Pancreas (tissue), 10 donors: Measurements from ENCODE around the gene TMEM187. TPM values are rescaled to one million over a fixed set of nuclear protein-coding genes. Genes with fewer than 3 reads are reported as not detected.

Source experiments
- ATAC-seq, 4 donors: fragments of 200-7000 bp; cut with Tn5 transposase; one replicate each; pipeline versions ENCODE4 v1.8.0 to v1.9.1; 2020; ENCODE audit warnings: mild to moderate bottlenecking in 4 of 4, moderate library complexity in 4 of 4
- DNase-seq, 6 donors: peaks; one replicate each; pipeline ENCODE4 v3.0.0-alpha.2; 2020
- FAIRE-seq: peaks from 2 replicates; lab custom pipeline; 2012; peaks lifted over from hg19 to GRCh38; lab: Jason Lieb, UNC
- H3K27ac ChIP-seq, 4 donors: fragments of 200-600 bp; sonication (generic); 1 replicate in 3 of 4; 2 replicates in 1 of 4; pipeline versions ENCODE4 v1.5.0 to v1.8.0; 2020
- H3K27me3 ChIP-seq, 4 donors: fragments of 200-600 bp; one replicate each; pipeline ENCODE4 v1.8.0; 2021
- H3K36me3 ChIP-seq, 3 donors: fragments of 200-600 bp; sonication (generic) in 1 of 3; one replicate each; pipeline versions ENCODE4 v1.5.0 to v1.8.0; 2020 to 2021
- H3K4me1 ChIP-seq, 3 donors: fragments of 200-600 bp; one replicate each; pipeline ENCODE4 v1.8.0; 2021
- H3K4me3 ChIP-seq, 4 donors: fragments of 200-600 bp; sonication (generic) in 2 of 4; one replicate each; pipeline versions ENCODE4 v1.5.0 to v1.8.0; 2020 to 2021
- H3K9me3 ChIP-seq, 4 donors: fragments of 200-600 bp; one replicate each; pipeline ENCODE4 v1.8.0; 2021
- WGBS, 2 donors: extraction: QIAGEN DNeasy Blood & Tissue Kit; methylation state at CpG; one replicate each; pipeline ENCODE4 v1.1.7; 2013; 5-methylcytosine and 5-hydroxymethylcytosine counted together
- intact Hi-C, 3 donors: fragments of 100-400 bp; cut with DNase I; formaldehyde crosslinking; loops; one replicate each; pipeline versions ENCODE4 v1.11.1 to v1.14.2; 2022
- polyA plus RNA-seq, 2 donors: library from polyadenylated mRNA; stranded (reverse); fragments of 200-250 nt; gene quantifications; one replicate each; pipeline ENCODE4 v1.2.3, GENCODE V29; 2013
- total RNA-seq, 6 donors: library from RNA; stranded (reverse); fragmentation: NEBNext Ultra II Directional in 4 of 6; extraction: Animal tissue kit (Norgen Biotek cat#: 25700) in 4 of 6; gene quantifications; one replicate each; pipeline versions ENCODE4 v1.2.1 to v1.2.4, GENCODE V29; 2021 to 2023
- TF ChIP-seq, protein P1 (sequence below), 4 donors: fragments of 200-600 bp; sonication (generic) in 3 of 4; IDR thresholded peaks; one replicate each; pipeline versions ENCODE4 v1.5.0 to v1.8.0; 2021; ENCODE audit warnings: antibody characterized with exemption in 4 of 4
- donor health status: healthy with polysubstance abuse.
- donor health status: DM: no; HTN: no; CAD: no; lungs with moderate emphysema.
- donor health status: DM: no; HTN: no; CAD: no.
- donor health status: control.
- donor health status: control.
- donor health status: Bipolar disorder and iron deficiency.
- donor health status: DM: yes; HTN: yes; CAD: no.
- donor health status: DM: no; HTN: no; CAD: no.
- donor health status: DM: no; HTN: no; CAD: no.
- donor health status: DM: yes; HTN: yes; CAD: no.

The TMEM187 gene
- total and polyA plus RNA-seq, 8 donors = 5.2 to 12.4 (median 8.3) TPM

DNA sequence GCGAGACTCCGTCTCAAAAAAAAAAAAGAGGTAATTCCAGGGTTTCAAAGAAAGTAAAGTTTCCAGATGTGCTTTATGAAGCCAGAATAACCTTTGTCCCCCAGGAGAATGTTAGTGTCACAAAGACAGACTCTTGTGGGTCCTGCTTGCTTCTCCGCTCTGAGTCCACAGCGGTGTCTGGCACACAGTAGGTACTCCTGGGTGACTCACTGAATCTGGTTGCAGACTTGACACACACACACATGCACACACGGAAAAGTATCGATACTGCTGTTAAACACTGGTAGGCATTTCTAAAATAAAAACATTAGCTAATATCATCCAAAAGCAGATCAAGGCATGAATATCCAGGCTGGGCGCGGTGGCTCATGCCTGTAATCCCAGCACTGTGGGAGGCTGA is 22.9 kb downstream of the TMEM187 start:
- DNase-seq (no peak), FAIRE-seq (no peak), ATAC-seq (no peak)
- intact Hi-C loops = no loop called here
- Histone ChIP-seq H3K27me3 (peaks cover 0 to 20% (median 0%) of the 10 kb centered on the region in 4 donors), H3K4me3 (no peak overlapping the region), H3K9me3 (no peaks in the 10 kb centered on the region), H3K36me3 (no peaks in the 10 kb centered on the region), H3K4me1 (no peaks in the 10 kb centered on the region), H3K27ac (no peak overlapping the region)
- 97 to 98% methylated on average over 8 of the region's 8 CpGs for WGBS, 2 donors
- TF ChIP-seq, protein P1, sequence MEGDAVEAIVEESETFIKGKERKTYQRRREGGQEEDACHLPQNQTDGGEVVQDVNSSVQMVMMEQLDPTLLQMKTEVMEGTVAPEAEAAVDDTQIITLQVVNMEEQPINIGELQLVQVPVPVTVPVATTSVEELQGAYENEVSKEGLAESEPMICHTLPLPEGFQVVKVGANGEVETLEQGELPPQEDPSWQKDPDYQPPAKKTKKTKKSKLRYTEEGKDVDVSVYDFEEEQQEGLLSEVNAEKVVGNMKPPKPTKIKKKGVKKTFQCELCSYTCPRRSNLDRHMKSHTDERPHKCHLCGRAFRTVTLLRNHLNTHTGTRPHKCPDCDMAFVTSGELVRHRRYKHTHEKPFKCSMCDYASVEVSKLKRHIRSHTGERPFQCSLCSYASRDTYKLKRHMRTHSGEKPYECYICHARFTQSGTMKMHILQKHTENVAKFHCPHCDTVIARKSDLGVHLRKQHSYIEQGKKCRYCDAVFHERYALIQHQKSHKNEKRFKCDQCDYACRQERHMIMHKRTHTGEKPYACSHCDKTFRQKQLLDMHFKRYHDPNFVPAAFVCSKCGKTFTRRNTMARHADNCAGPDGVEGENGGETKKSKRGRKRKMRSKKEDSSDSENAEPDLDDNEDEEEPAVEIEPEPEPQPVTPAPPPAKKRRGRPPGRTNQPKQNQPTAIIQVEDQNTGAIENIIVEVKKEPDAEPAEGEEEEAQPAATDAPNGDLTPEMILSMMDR (IDR thresholded peaks at IDR 0.05) = no peak

DNA sequence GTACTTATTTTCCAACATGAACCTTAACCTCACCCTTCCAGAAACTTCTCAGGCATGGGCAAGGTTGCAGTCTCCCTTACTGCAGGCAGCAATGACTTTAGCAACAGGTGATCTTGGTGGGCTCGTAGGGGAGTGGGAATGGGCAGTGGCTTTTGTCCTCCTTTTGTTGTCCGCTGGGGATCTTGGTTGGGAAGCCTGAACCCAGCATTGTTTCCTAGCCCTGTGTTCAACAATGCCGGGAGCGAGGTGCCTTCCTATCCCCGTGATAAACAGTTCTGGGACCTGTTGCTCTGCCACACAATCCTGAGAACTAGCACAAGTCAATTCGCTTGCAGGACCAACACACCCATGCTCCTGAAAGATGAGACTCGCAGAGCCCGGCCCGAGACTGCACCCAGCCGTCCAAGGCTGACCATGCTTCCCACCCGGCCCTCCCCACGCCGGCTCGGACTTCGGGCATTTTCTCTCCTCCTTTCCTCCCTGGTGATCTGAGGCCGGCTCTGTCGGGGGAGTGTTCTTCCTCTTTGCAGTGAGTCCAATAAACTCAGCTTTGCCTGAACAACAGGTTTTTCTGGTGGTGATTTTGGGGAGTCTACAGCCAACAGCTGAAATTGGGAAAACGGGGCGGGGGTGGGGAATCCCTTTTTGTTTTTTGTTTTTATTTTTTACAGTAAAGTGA is 26.9 kb downstream of the TMEM187 start:
- no peak overlapping the region for H3K27ac ChIP-seq
- peaks cover 0 to 14% (median 0%) of the 10 kb centered on the region in 4 donors for H3K27me3 ChIP-seq
- intact Hi-C loops = no loop called here
- WGBS, 2 donors = 52 to 70% methylated on average over 19 of the region's 19 CpGs
- DNase-seq = no peak
- TF ChIP-seq, protein P1 (IDR thresholded peaks at IDR 0.05) = no peak
- FAIRE-seq = no peak
- H3K4me3 ChIP-seq = no peak overlapping the region
- no peaks in the 10 kb centered on the region for H3K36me3 ChIP-seq
- no peaks in the 10 kb centered on the region for H3K4me1 ChIP-seq
- peak in 1 of 4 donors; percentile 24 for ATAC-seq
- H3K9me3 ChIP-seq = no peaks in the 10 kb centered on the region

DNA sequence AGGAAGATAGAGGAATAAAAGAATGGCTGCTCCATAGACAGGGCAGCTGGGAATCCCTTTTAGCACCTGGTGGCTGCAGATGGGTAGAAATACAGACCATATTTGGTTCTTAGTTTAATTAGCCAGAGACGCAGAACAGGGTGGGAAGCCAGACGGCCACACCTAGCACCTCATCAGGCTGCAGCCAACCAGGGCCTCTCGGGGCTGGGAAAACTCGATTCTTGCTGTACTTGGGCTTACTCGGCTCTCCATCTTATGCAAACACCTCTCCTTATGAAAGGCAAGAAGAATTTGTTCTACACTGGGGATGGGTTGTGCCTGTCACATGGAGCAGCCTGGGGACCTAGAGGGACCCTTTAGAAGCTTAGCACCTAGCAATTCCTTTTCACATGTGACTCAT is 27.5 kb downstream of the TMEM187 start:
- H3K4me3 ChIP-seq = no peak overlapping the region
- FAIRE-seq (no peak), ATAC-seq (peak in 1 of 4 donors; percentile 12), DNase-seq (no peak)
- H3K27ac ChIP-seq = no peak overlapping the region
- intact Hi-C loops = no loop called here
- H3K4me1 ChIP-seq = no peaks in the 10 kb centered on the region
- no peaks in the 10 kb centered on the region for H3K36me3 ChIP-seq
- no peaks in the 10 kb centered on the region for H3K9me3 ChIP-seq
- H3K27me3 ChIP-seq = peaks cover 0 to 14% (median 0%) of the 10 kb centered on the region in 4 donors
- WGBS, 2 donors = 66 to 69% methylated on average over 5 of the region's 5 CpGs
- TF ChIP-seq, protein P1 (IDR thresholded peaks at IDR 0.05) = no peak

DNA sequence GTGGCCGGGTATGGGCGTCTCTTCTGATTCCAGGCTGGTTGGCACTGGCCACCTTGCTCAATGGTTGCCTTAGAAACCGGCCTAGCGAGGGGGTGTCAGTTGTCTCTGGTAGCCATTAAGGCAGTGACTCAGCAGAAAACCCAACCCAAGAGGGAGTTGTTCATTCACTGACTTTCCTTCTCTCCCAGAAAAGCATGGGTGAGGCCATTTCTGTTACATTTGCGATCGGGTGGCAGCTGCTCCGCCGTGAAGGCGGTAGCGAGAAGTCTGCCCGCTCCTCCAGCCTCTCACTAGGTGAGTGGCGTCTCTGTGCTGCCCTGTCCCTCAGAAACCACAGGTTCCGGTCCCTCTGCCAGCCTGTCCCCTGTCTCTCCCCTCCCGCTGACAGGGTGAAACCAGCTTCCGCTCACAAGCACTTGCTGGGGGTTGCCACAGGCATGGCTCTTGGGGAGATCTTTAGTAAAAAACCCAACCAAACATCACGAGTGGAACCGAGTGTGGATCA is 29.7 kb downstream of the TMEM187 start:
- H3K4me3 ChIP-seq = no peak overlapping the region
- 82 to 84% methylated on average over 17 of the region's 17 CpGs for WGBS, 2 donors
- H3K4me1 ChIP-seq = no peaks in the 10 kb centered on the region
- intact Hi-C loops = no loop called here
- peaks cover 0 to 8% (median 0%) of the 10 kb centered on the region in 4 donors for H3K27me3 ChIP-seq
- H3K9me3 ChIP-seq = no peaks in the 10 kb centered on the region
- ATAC-seq (peak in 3 of 4 donors; percentile 74 to 85 (median 75)), DNase-seq (no peak), FAIRE-seq (no peak)
- H3K36me3 ChIP-seq = no peaks in the 10 kb centered on the region
- H3K27ac ChIP-seq = peak overlapping the region in 1 of 4 donors; percentile 44
- TF ChIP-seq, protein P1 (IDR thresholded peaks at IDR 0.05) = no peak

DNA sequence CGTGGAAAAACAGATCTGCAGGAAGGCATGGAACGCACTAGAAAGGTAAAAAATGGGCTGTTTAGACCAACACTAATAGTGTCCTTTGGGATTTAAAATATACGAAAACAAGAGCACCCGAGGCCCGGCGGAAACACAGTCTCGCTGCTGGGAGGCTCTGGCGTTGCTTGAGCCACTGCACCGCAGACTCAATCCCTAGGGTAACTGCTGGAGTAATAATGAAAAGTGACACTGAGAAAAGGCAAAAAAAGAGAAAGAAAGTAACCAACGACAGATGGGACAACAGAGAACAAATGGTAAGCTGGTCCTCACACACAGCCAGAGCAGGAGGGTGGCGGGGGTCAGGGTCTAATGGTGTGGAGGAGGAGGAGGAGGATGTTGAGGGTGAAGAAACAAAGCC is 31.8 kb downstream of the TMEM187 start:
- Histone ChIP-seq H3K9me3 (no peaks in the 10 kb centered on the region), H3K27ac (no peak overlapping the region), H3K36me3 (no peaks in the 10 kb centered on the region), H3K4me1 (no peaks in the 10 kb centered on the region), H3K27me3 (peaks cover 0 to 6% (median 0%) of the 10 kb centered on the region in 4 donors), H3K4me3 (no peak overlapping the region)
- intact Hi-C loops = no loop called here
- ATAC-seq (no peak), DNase-seq (peak in 1 of 6 donors; percentile 11), FAIRE-seq (no peak)
- WGBS, 2 donors = 84% methylated on average over 11 of the region's 11 CpGs
- TF ChIP-seq, protein P1 (IDR thresholded peaks at IDR 0.05) = no peak
